ENCODE results near the gene CASP5.

Gene CASP5

DNA sequence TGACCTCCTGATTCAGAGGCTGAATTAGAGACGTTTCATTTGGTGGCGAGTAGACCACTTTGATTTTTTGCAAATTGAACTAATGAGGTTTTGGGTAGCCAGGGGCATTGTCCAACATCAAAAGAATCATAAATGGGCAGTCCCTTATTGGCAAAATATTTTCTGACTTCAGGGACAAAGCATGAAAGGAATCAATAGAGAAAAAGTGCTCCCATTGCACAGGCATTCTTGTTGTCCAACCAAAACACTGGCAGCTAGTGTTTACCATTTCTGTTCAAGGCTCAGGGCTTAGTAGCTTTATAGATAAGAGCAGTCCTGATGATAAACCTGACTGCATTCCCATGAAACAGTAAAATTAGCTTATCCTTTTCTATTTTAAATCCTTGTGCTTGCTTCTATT, 28.6 kb upstream of the CASP5 start (continued):
- no peak for TF ChIP-seq PRDM2 (tag by site-specific recombination; IDR thresholded peaks at IDR 0.05; ENCODE audit: borderline replicate concordance)
- TF ChIP-seq ZNF146 (tag by site-specific recombination; IDR thresholded peaks at IDR 0.05): no peak
- no peak for TF ChIP-seq ZNF211 (tag by site-specific recombination; IDR thresholded peaks at IDR 0.05; ENCODE audit: low read depth)
- TF ChIP-seq TRIM28 (IDR thresholded peaks at IDR 0.05; ENCODE audit: borderline replicate concordance, low read length): no peak
- no peak for TF ChIP-seq ZNF335 (tag by site-specific recombination; conservative IDR thresholded peaks at IDR 0.05)
- no peak for TF ChIP-seq ZNF133 (tag by site-specific recombination; IDR thresholded peaks at IDR 0.05)
- no peak for TF ChIP-seq ZNF558 (tag by site-specific recombination; IDR thresholded peaks at IDR 0.05)
- TF ChIP-seq HOXC10 (CRISPR knock-in tag; IDR thresholded peaks at IDR 0.05): no peak
- no peak for TF ChIP-seq KLF8 (tag by site-specific recombination; IDR thresholded peaks at IDR 0.05)
- TF ChIP-seq MEIS1 (CRISPR knock-in tag; IDR thresholded peaks at IDR 0.05; ENCODE audit: borderline replicate concordance): no peak
- no peak for TF ChIP-seq ZNF561 (tag by site-specific recombination; IDR thresholded peaks at IDR 0.05; ENCODE audit: borderline replicate concordance)
- TF ChIP-seq ZBTB8A (tag by site-specific recombination; IDR thresholded peaks at IDR 0.05): no peak
- no peak for TF ChIP-seq ZNF501 (tag by site-specific recombination; IDR thresholded peaks at IDR 0.05)
- TF ChIP-seq ZNF777 (tag by site-specific recombination; IDR thresholded peaks at IDR 0.05; ENCODE audit: borderline replicate concordance): no peak

- ChIA-PET CTCF (no interaction called here), POLR2A (no interaction called here)
- TF ChIP-seq ZNF274 (IDR thresholded peaks at IDR 0.05; ENCODE audit: low read length): no peak
- no peak for TF ChIP-seq ZNF274 (tag by site-specific recombination; IDR thresholded peaks at IDR 0.05; ENCODE audit: borderline replicate concordance)
- no peak for TF ChIP-seq GFI1B (tag by site-specific recombination; IDR thresholded peaks at IDR 0.05)
- no peaks in the 10 kb centered on the region for H3K9me3 ChIP-seq (ENCODE audit: control insufficient read depth, insufficient read depth, low read depth, low read length)
- no peak overlapping the region for H3K4me3 ChIP-seq (ENCODE audit: low read depth, low read length)
- H3K4me1 ChIP-seq (ENCODE audit: control insufficient read depth, insufficient read depth, low read length): no peaks in the 10 kb centered on the region
- H3K36me3 ChIP-seq (ENCODE audit: control insufficient read depth in 2 of 2, insufficient read depth in 1 of 2, low read length in 2 of 2): no peaks in the 10 kb centered on the region
- H3K27ac ChIP-seq (ENCODE audit: extremely low read depth, low read depth, low read length): no peak overlapping the region
Measured at GRCh38 chr11:105049481-105049880, 26.5 kb upstream of the CASP5 start.

DNA sequence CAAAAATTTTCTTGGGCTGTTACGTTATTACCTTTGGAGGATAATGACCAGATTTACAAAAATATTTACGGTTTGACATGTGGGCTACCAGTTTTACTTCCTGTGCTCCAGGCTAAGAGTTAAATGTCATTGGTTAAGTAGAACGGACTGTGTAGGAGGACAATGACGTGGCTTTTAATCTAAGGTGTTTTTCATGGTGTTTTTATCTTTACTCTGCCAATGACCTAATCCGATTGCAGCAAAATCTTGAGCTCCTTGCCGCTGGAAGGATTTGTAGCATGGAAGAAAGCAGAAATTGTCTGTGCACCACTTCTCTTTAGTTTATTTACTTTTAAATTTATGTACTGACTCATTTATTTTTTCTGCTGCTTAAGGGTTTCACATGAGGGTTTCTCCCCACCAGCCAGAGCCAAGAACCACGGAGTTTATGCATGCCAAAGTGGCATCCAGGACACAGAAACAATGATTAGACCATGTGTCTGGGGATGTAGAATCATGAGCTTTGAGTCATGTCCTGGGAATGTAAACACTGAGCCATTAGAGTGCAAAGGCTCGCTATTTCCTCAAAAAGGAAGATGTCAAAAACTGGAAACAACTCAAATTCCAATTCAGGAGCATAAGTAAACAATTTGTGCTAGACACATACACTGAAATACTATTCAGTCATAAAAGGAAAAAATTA, 24.1 kb upstream of the CASP5 start:
- Histone ChIP-seq H3K4me3 (ENCODE audit: low read depth, low read length) (no peak overlapping the region; the same call in 1 of the 2 replicates), H3K4me1 (ENCODE audit: control insufficient read depth, insufficient read depth, low read length) (no peaks in the 10 kb centered on the region), H3K9me3 (ENCODE audit: control insufficient read depth, insufficient read depth, low read depth, low read length) (no peaks in the 10 kb centered on the region), H3K36me3 (ENCODE audit: control insufficient read depth in 2 of 2, insufficient read depth in 1 of 2, low read length in 2 of 2) (no peaks in the 10 kb centered on the region), H3K27ac (ENCODE audit: extremely low read depth, low read depth, low read length) (no peak overlapping the region)
- ChIA-PET POLR2A (no interaction called here), CTCF (interaction anchor here (0.6 to 1.2 kb wide), 3 partner anchors 45 to 1377 kb away, joined by 3 to 5 read pairs (median 5); no protein-coding TSS in a partner anchor)
- TF ChIP-seq SETDB1 (IDR thresholded peaks at IDR 0.05; ENCODE audit: insufficient read length, low read length): peak; percentile 74
- TF ChIP-seq ZNF585B (tag by site-specific recombination; IDR thresholded peaks at IDR 0.05): no peak
- TF ChIP-seq ZNF785 (tag by site-specific recombination; IDR thresholded peaks at IDR 0.05): no peak
- TF ChIP-seq ZNF560 (tag by site-specific recombination; IDR thresholded peaks at IDR 0.05; ENCODE audit: borderline replicate concordance): no peak
- TF ChIP-seq ZFP69B (tag by site-specific recombination; IDR thresholded peaks at IDR 0.05): no peak
- no peak for TF ChIP-seq ZNF140 (tag by site-specific recombination; IDR thresholded peaks at IDR 0.05)
